Spleen (tissue), 7 donors: ENCODE measurements around the gene SAMD14.

Source experiments
- CTCF ChIP-seq, 11 experiments: fragments of 200-600 bp in 7 of 11; fragments of 450-650 bp in 4 of 11; sonication (generic) in 4 of 11; IDR thresholded peaks in 8 of 11; conservative IDR thresholded peaks in 3 of 11; 1 replicate in 7 of 11; 2 replicates in 4 of 11; pipeline versions ENCODE4 v1.4.0 to v1.8.0; 2016 to 2021; ENCODE audit warnings: antibody characterized with exemption in 11 of 11, inconsistent platforms in 4 of 11, mild to moderate bottlenecking in 1 of 11
- POLR2A ChIP-seq, 3 donors: fragments of 450-650 bp; IDR thresholded peaks; one replicate each; pipeline ENCODE4 v1.5.1; 2017; ENCODE audit warnings: antibody characterized with exemption in 3 of 3, mild to moderate bottlenecking in 1 of 3
- donor health status: DM: no; HTN: no; CAD: no; lungs with moderate emphysema.
- donor health status: DM: no; HTN: no; CAD: no.
- donor health status: DM: no; HTN: no; CAD: no.

- no peak for TF ChIP-seq CTCF (IDR thresholded peaks at IDR 0.05 in 8 of 11, conservative IDR thresholded peaks at IDR 0.05 in 3 of 11)
- TF ChIP-seq POLR2A (IDR thresholded peaks at IDR 0.05), result no peak
Observed at GRCh38 chr17:50072925-50073324, 57.0 kb downstream of the SAMD14 start.
